Measurements from ENCODE around the gene TMEM131L.

- no peak for TF ChIP-seq CTCF (IDR thresholded peaks at IDR 0.05)
- TF ChIP-seq POLR2A (IDR thresholded peaks at IDR 0.05): no peak
- no peak for TF ChIP-seq EP300 (IDR thresholded peaks at IDR 0.05)
- TF ChIP-seq POLR2AphosphoS5 (IDR thresholded peaks at IDR 0.05): no peak
Measured at GRCh38 chr4:153452658-153453378, 13.3 kb upstream of the TMEM131L start.
